Measurements from ENCODE around the gene HEATR3. TPM values are rescaled to one million over a fixed set of nuclear protein-coding genes. Genes with fewer than 3 reads are reported as not detected.

The HEATR3 gene
- total RNA-seq, 1 donor from 2014 or later = 16.1 TPM

- intact Hi-C loops (cut with micrococcal nuclease) = loop anchor here (1.0 to 2.0 kb wide), 4 partner anchors 190 to 723 kb away; no protein-coding TSS in a partner anchor
- TF ChIP-seq CTCF (IDR thresholded peaks at IDR 0.05) = no peak
- CTCF ChIA-PET = interaction anchor here (0.9 to 4.3 kb wide), 11 partner anchors 9 to 782 kb away, joined by 3 to 76 read pairs (median 6); no protein-coding TSS in a partner anchor
- H3K9me3 Mint-ChIP-seq = no peaks in the 10 kb centered on the region
- DNase-seq (no peak), ATAC-seq (ENCODE audit: low read depth) (no peak)
- POLR2A ChIA-PET = interaction anchor here (0.8 to 1.5 kb wide), 2 partner anchors 11 to 128 kb away, joined by 3 to 8 read pairs; no protein-coding TSS in a partner anchor
- peaks cover 4% of the 10 kb centered on the region for H3K36me3 Mint-ChIP-seq (ENCODE audit: low read depth)
- peaks cover 8% of the 10 kb centered on the region for H3K27me3 Mint-ChIP-seq
- H3K27ac Mint-ChIP-seq = peak overlapping the region; percentile 83
- peaks cover 19% of the 10 kb centered on the region for H3K4me1 Mint-ChIP-seq
- H3K4me3 Mint-ChIP-seq = no peak overlapping the region
Observed at GRCh38 chr16:50024207-50024606, 41.6 kb upstream of the HEATR3 start.

GRCh38 chr16:50024684-50025536, 40.9 kb upstream of the HEATR3 start, which contains the start of gene CNEP1R1:
CNEP1R1 (plus strand) TSS chr16:50025225; CDS start chr16:50025316, 91 bp downstream.
- Mint-ChIP-seq H3K4me1 (peaks cover 19% of the 10 kb centered on the region), H3K36me3 (ENCODE audit: low read depth) (peaks cover 11% of the 10 kb centered on the region), H3K27me3 (peaks cover 6% of the 10 kb centered on the region), H3K4me3 (peak within 1 kb of the TSS; percentile 96), H3K27ac (peak within 1 kb of the TSS; percentile 83), H3K9me3 (no peaks in the 10 kb centered on the region)
- TF ChIP-seq CTCF (IDR thresholded peaks at IDR 0.05) = peak; percentile 82
- peak; percentile 95 for ATAC-seq (ENCODE audit: low read depth)
- intact Hi-C loops (cut with micrococcal nuclease) = loop anchor here (1.0 to 5.0 kb wide), 10 partner anchors 40 to 722 kb away; partner anchors contain the start of genes CYLD, HEATR3, NKD1 and ZNF423
- POLR2A ChIA-PET = interaction anchor here (0.5 to 2.0 kb wide), 12 partner anchors 11 to 719 kb away, joined by 3 to 15 read pairs (median 5); partner anchors contain the start of genes BRD7, HEATR3 and SNX20
- CTCF ChIA-PET = interaction anchor here (0.7 to 4.3 kb wide), 23 partner anchors 9 to 781 kb away, joined by 3 to 76 read pairs (median 5); partner anchors contain the start of genes BRD7 and HEATR3
- peak; percentile 87 for DNase-seq

- peak overlapping the region; percentile 96 for H3K4me3 Mint-ChIP-seq
- DNase-seq = peak; percentile 22
Observed at GRCh38 chr16:50025537-50025931, 40.2 kb upstream of the HEATR3 start.

GRCh38 chr16:50027829-50028228, 37.9 kb upstream of the HEATR3 start:
- H3K27ac Mint-ChIP-seq = no peak overlapping the region
- DNase-seq (no peak), ATAC-seq (ENCODE audit: low read depth) (no peak)
- POLR2A ChIA-PET = no interaction called here
- CTCF ChIA-PET = interaction anchor here (4.3 kb wide), 1 partner anchor 183 kb away, joined by 76 read pairs; no protein-coding TSS in a partner anchor
- peaks cover 38% of the 10 kb centered on the region for H3K36me3 Mint-ChIP-seq (ENCODE audit: low read depth)
- intact Hi-C loops (cut with micrococcal nuclease) = loop anchor here (5.0 kb wide), 2 partner anchors 171 to 519 kb away; partner anchors contain the start of genes NKD1 and ZNF423
- H3K9me3 Mint-ChIP-seq = no peaks in the 10 kb centered on the region
- H3K27me3 Mint-ChIP-seq = no peaks in the 10 kb centered on the region
- TF ChIP-seq CTCF (IDR thresholded peaks at IDR 0.05) = no peak
- H3K4me3 Mint-ChIP-seq = no peak overlapping the region
- peaks cover 19% of the 10 kb centered on the region for H3K4me1 Mint-ChIP-seq

More at GRCh38 chr16:50025537-50025931, 40.2 kb upstream of the HEATR3 start:
- POLR2A ChIA-PET = interaction anchor here (0.5 to 2.0 kb wide), 9 partner anchors 40 to 719 kb away, joined by 3 to 15 read pairs (median 6); partner anchors contain the start of genes HEATR3 and SNX20
- Mint-ChIP-seq H3K27ac (peak overlapping the region; percentile 79), H3K27me3 (peaks cover 6% of the 10 kb centered on the region), H3K36me3 (ENCODE audit: low read depth) (peaks cover 17% of the 10 kb centered on the region), H3K9me3 (no peaks in the 10 kb centered on the region), H3K4me1 (peaks cover 19% of the 10 kb centered on the region)
- CTCF ChIA-PET = interaction anchor here (0.7 to 4.3 kb wide), 21 partner anchors 8 to 780 kb away, joined by 3 to 76 read pairs (median 6); partner anchors contain the start of genes BRD7 and HEATR3
- intact Hi-C loops (cut with micrococcal nuclease) = loop anchor here (1.0 to 5.0 kb wide), 8 partner anchors 40 to 721 kb away; partner anchors contain the start of genes CYLD, HEATR3, NKD1 and ZNF423
- no peak for TF ChIP-seq CTCF (IDR thresholded peaks at IDR 0.05)
- ATAC-seq (ENCODE audit: low read depth) = no peak

Data from activated B cell treated with CpG ODN at 0.5 μM for 24 hours (primary cell).